HG02763 (cell line): ENCODE data around the gene OR5A2.
A peak's percentile ranks its signal among the peaks of the same experiment; 100 is the strongest.
"Not testable (repeated sequence)": the region's sequence is repeated elsewhere in the genome, so short reads cannot be mapped to it uniquely, and the experiment has no call there.

Experiments used
- ATAC-seq: cut with Tn5 transposase; IDR thresholded peaks from one replicate; pipeline ENCODE4 v1.9.1; 2021; ENCODE audit warnings: mild to moderate bottlenecking, moderate library complexity; ENCODE audit not compliant: unreplicated experiment

Gene OR5A2, protein sequence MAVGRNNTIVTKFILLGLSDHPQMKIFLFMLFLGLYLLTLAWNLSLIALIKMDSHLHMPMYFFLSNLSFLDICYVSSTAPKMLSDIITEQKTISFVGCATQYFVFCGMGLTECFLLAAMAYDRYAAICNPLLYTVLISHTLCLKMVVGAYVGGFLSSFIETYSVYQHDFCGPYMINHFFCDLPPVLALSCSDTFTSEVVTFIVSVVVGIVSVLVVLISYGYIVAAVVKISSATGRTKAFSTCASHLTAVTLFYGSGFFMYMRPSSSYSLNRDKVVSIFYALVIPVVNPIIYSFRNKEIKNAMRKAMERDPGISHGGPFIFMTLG

DNA sequence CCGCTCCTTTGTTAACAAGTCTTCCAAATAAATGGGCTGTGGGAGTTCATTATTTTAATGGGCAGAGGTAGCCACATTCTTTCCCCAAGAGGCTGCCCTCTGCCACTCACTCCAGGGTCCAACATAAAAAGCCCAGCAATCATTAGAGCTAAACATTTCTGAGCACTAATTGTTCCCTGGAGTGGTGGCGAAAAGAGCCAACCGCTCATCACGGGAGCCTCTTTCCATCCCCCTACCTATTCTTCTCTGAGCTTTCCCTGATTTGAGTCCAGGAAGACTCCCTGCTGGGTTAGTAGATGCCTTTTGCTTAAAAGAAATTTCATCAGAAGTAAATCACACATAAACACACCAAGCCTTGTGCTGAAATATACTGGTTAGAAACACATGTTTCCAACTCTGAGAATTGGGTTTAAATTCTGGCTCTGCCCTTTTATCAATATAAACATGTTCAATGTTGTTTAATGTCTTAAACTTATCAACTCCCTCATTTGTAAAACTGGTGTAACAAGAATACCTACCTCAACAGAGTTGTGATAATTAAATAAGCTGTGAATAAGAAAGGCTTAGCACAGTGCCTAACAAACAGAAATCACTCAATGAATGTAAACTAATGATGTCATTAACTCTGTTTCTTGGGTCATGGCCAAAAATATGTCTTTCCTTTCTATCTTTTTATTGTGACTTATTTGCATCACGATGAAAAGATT, at the start of gene OR5A2:
Gene OR5A2 (minus strand): TSS at position 53 of the 707 bp plus-strand sequence. CDS start 3,460 bp downstream, outside the sequence.
- no peak for ATAC-seq

DNA sequence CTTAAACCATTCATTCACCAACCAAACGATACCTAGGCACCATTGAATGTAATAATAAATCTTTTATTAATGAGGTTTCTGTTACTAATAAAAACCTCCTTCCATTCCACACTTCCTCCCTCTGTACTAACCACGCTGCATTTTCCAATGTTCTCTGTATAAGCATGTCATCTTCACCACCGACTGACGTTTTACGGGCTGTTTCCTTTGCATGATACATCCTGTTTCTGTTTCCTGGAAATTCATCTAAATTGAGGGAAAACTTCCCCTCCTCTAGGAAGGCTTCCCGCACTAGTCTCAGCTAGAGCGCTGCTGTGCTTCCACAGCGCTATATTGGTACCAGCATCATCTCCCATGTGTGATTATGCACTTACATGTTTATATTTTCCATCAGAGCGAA, 49.0 kb upstream of the OR5A2 start:
- no peak for ATAC-seq

DNA sequence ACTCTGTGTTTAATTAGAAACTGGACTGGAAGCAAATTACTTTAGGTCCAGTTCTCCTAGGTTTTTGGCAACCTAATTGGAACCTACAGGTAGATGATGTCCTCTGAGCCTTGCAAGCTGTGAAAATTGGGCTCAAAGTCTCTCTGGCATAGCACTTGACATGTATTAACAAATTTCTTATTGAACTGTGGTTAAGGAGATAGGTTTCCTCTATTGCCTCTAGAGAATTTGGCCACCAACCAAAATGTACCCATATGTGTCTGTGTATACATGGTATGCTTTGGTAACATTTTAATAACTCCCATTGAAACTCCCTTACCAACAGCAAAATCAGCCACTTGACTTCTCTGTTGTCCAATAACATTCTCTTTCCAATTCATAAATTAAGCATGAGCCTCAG, 46.8 kb upstream of the OR5A2 start, which contains the start of gene OR4D10:
Gene OR4D10 (plus strand): TSS at position 301 of the 400 bp plus-strand sequence. CDS start 4,115 bp downstream, outside the sequence.
- no peak for ATAC-seq

DNA sequence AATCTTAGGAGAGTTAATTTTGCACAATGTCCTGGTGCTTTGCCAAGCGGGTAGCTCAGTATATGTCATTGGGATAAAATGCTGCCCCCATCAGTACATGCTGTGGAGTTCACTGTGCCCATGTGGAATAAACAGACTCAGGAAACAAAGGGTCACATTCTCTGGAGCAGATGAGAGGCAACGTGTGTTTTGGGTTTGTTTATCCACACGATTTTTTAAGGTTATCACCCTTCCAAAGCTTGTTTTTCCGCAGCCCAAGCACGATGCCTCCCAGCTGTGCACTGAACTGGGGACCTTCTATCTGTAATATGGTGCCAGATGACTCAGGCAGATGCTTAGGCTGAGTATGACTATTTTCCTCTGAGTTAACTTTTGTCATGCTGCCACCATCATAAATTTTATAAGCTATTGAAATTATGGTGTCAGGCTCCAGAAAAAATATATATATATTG, 37.0 kb upstream of the OR5A2 start:
- no peak for ATAC-seq

DNA sequence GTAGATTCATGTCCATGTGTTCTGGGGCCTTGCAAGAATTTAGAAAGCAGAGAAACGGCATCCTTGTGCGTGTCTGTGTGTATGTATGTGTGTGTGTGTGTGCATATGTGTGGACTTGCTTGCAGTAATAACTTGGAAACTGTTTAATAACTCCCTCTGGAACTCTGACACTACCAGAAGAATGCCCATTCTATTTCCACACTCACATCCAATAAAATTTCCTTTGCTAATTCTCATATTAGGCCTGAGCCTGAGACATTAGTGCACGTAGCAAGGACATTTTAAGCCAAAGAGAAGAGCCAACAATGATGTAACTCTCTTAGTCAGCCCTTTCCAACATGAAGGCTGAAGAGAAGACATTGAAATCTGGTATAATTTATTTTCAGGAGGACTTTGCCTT, 33.7 kb upstream of the OR5A2 start:
- no peak for ATAC-seq

DNA sequence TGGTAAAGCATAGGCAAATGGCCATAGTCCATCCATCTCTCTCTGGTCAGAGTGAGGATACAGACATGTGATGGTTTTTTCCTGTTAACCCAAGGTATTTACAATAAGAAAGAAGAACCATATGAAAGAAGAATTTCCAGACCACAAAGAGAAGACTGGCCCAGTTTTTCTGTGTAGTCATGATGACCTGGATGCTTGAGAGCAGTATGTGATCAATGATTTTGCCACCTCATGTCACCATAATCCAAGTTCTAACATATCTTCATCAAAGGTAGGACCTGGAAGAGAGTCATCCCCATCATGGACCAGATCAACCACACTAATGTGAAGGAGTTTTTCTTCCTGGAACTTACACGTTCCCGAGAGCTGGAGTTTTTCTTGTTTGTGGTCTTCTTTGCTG, 30.4 kb upstream of the OR5A2 start, which contains the start of gene OR4D6:
Gene OR4D6 (plus strand): TSS at position 301 of the 400 bp plus-strand sequence. CDS start 0 bp downstream, at position 301.
- ATAC-seq: no peak

DNA sequence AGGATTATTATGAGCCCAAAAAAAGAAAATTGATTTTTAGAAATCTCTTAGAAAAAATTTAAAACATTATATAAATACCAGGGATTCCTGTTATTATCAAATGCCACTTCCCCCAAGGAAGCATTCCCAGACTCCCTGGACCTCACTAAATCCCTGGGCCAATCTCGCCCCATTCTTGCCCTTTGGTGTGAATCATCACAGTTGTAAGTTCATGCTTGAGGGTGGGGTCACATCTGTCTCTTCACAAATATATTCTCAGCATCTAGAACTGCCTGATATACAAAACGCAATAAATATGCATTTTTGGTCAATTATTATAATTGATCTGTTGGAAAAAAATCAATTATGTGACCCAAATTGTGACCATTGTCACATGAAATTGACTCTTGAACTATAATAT, 22.3 kb upstream of the OR5A2 start:
- ATAC-seq: no peak

DNA sequence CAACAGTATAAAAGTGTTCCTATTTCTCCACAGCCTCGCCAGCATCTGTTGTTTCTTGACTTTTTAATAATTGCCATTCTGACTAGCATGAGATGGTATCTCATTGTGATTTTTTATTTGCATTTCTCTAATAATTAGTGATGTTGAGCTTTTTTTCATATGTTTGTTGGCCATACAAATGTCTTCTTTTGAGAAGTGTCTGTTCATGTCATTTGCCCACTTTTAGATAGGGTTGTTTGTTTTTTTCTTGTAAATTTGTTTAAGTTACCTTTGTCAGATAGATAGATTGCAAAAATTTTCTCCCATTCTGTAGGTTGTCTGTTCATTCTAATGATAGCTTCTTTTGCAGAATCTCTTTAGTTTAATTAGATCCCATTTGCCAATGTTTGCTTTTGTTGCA, 19.4 kb upstream of the OR5A2 start:
- not testable (repeated sequence) for ATAC-seq

DNA sequence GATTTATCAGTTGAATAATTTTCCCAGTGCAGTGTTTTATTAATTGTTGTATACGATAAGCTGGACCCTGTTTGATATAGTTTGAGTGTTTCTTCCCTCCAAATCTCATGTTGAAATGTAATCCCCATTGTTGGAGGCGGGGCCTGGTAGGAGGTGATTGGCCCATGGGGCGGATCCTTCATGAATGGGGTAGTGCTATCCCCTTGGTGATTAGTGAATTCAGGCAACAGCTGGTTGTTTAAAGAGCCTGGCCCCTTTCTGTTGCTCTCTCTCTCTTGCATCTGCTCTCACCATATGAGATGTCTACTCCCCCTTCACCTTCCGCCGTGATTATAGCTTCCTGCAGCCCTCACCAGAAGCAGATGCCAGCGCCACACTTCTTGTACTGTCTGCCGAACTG, 11.6 kb upstream of the OR5A2 start:
- ATAC-seq: no peak

DNA sequence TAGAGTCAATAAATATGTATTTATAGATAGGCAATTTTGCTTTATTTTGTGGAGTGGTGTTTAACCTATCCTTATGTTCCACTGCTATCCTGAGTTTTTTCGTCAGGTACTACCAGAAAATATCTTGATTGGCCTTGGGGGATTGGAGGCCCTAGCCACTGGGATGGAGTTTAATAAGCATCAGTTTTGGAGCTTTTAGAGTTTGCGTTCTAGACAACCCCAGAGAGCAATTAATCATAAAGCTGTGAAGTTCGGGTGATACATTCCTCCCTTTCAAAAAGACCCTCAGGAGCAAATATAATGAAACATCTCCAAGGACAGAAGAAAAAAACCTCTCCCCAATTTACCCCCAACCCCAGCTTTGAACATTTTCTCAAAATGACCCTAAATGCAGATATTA, 10.0 kb upstream of the OR5A2 start, which contains the start of gene OR5A1:
Gene OR5A1 (plus strand): TSS at position 301 of the 400 bp plus-strand sequence. CDS start 6,700 bp downstream, outside the sequence.
- no peak for ATAC-seq

DNA sequence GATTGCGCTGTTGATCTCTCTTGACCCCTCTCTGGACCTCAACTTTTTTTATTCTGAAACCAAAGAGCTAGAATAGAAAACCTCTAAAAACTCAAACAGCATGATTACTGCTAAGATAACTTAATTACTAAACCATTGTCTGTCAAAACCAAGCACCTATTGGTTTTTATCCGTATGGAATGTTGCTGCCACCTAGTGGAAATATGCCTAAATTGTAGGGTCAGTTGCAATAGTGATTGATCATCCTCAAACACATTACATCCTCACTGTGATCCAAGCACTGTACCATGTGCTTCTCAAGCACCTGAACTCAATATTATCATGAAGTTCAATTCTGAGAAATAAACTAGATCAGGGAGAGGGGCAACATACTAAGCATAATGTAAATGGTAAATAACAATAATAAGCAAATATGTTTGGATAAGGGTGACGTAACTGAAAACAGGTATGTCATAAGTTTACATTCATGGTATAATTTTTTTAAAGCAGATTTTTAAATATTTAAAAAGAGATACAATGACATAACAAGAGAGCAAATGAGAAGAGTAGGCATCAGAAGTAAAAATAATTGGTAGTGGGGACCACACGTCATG, 3.8 kb upstream of the OR5A2 start:
- ATAC-seq: peak; percentile 66

DNA sequence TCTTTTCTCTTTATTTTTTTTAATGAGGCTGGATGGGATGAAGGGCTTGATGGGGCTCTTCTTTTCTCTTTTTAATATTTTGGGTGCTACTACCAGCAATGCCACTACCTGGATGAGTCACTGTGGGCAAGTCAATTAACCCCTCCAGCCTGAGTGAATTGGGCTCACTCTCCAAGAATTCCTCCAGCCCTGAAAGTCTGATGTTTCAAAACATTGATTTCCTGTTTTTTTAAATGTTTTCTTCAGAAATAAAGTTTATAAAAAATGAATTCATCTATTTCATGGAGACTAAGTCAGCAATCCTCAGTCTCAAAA, 812 bp upstream of the OR5A2 start:
- no peak for ATAC-seq

DNA sequence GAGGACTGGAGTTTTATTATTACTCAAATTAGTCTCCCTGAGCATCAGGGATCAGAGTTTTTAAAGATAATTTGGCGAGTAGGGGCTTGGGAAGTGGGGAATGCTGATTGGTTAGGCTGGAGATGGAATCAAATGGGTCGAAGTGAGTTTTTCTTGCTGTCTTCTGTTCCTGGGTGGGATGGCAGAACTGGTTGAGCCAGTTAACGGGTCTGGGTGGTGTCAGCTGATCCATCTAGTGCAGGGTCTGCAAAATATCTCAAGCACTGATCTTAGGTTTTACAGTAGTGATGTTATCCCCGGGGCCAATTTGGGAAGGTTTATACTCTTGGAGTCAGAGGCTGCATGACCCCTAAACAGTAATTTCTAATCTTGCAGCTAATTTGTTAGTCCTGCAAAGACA, 1.1 kb downstream of the OR5A2 start:
- no peak for ATAC-seq

DNA sequence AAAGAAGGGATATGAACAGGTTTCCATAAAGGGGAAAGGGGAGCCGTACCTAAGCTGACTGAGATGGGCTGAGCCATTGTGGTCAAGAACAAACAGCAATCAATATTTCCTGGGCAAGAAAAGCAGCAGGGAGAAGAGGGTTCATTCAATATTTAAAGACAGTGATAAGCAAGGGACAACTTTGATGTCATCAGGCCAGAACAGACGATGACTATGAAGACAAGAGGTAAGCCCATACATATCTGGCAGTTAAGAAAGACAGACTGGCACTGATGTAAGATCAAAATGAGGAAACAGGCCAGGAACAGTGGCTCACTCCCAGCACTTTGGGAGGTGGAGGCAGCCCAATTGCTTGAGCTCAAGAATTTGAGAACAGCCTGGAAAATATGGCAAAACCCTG, 2.4 kb downstream of the OR5A2 start:
- no peak for ATAC-seq

DNA sequence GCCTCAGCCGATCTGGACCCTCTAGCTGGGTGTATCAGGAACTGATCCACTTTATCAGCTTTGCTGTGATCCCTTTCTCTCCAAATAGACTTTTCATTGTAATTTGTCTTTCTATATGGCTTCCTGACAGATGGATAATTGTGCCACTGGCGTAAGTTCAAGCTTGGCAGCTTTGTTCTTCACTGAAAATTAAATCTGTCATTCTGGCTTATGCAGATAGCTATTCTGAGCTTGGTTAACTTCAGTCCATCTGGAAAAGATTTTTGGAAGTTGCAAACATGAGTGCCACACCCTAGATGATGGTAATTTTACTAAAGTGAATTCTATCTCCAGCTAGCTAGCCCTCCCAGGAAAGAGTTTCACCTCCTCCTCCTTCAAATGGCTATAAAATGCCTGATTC, 8.1 kb downstream of the OR5A2 start:
- ATAC-seq: no peak

DNA sequence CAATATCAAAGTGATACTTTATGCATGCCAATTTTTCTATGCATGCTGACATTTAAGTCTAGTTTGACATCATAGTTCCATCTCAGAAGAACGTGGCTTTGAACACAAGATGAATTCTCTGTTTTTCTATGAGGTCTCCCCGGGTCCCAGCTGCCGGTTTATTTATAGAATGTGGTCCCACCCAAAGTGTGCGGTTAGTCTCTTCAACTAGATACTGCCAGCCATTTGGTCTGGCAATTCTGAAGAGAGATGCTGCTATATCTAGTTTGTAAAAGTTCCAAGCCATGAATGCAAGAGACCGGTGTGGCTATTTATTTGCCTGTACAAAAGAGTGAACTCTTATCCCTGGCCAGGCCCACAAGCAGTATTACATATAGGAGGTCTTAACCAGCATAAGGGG, 9.2 kb downstream of the OR5A2 start:
- no peak for ATAC-seq

DNA sequence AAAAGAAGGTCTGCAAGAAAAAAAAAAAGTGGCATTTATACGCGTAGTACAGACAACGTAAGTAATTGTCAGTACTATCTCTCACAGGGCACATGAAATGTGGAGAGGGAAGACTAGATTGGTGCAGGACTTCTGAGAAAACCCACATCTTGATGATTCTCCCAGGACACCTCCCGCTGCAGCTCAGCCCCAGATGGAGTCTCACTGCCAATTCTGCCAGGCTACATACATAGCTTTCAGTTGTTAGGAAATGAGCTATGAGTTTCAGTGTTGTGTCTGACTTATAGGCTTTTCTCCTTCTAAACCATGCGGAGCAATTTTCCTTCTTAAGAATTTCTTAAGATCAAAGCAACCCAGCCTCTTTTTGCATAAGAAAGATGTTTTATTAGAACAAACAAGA, 9.6 kb downstream of the OR5A2 start:
- ATAC-seq: no peak

DNA sequence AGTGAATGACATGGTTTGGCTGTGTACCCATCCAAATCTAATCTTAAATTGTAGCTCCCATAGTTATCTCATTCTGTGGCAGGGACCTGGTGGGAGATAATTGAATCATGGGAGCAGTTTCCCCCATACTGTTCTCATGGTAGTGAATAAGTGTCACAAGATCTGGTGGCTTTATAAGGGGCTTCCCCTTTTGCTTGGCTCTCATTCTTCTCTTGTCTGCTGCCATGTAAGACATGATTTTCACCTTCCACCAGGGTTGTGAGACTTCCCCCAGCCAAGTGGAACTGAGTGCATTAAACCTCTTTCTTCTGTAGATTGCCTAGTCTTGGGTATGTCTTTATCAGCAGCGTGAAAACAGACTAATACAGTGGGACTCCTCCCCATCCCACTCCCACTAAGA, 11.1 kb downstream of the OR5A2 start:
- no peak for ATAC-seq

DNA sequence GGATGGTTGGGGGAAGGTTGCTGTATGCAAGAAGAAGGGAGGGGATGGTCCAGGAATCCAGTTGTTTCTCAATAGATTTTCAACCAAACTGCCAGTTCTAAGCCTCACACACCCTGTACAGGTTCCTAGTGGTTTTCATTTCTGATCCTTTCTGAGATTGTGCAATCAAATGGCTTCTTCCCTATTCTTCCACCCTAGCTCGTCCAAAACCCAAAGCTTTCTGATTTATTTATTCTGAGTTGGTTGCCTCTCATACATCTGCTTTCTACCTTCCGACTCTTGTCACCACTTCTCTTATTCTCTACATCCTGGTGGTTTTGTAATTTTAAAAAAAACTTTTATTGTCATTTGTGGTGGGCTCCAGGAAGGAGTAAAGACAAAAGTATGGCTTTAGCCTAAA, 12.6 kb downstream of the OR5A2 start:
- no peak for ATAC-seq

DNA sequence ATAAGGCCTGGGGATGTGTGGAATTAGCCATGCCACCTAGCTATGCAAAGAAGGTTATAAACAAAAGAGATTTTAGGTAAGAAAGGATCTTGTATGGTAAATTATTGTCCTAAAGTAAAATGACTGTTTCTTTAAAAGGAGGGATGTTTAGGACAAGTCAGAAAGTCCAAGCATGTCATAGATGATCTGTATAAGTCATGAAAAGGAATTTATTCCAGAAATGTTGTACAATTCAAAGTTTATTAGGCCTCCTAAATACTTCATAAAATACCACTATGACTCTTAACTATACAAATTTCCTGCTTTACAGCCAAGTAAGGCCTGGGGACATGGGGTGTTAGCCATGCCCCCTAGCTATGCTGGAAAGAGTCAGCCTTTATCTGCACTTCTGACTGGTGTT, 22.7 kb downstream of the OR5A2 start:
- no peak for ATAC-seq

DNA sequence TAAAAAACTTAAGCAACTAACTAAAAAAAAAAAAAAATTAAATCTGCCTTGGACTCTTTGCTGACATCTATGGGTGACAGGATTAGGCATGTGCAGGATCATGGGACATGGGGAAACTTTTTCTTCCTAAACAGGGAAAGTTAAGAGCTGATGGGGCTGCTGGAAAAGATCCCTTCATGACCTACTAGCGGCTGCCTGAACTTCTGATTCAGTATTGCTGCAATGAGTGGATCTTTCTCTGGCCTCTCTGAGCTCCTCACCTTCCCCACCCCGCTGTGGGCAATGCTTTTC, 25.0 kb downstream of the OR5A2 start:
- ATAC-seq: no peak
